Measurements from ENCODE around the gene RABGAP1L.
"Not testable (repeated sequence)": the region's sequence is repeated elsewhere in the genome, so short reads cannot be mapped to it uniquely, and the experiment has no call there.

The RABGAP1L gene

DNA sequence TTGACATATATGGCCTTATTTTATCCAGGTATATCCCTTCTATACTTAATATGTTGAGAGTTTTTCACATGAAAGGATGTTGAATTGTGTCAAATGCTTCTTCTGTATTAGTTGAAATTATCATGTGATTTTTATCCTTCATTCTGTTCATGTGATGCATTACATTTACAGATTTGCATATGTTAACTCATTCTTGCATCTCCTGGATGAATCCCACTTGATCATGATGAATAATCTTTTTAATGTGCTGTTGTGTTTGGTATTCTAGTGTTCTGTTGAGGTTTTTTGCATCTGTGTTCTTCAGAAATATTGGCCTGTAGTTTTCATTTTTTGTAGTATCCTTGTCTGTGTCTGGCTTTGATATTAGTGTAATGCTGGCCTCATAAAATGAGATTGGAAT lies 150.2 kb downstream of the RABGAP1L start:
- DNase-seq: no peak

GRCh38 chr1:174314433-174314832 lies 155.1 kb downstream of the RABGAP1L start:
- DNase-seq: no peak

GRCh38 chr1:174315239-174315638 lies 155.9 kb downstream of the RABGAP1L start:
- no peak for DNase-seq

DNA sequence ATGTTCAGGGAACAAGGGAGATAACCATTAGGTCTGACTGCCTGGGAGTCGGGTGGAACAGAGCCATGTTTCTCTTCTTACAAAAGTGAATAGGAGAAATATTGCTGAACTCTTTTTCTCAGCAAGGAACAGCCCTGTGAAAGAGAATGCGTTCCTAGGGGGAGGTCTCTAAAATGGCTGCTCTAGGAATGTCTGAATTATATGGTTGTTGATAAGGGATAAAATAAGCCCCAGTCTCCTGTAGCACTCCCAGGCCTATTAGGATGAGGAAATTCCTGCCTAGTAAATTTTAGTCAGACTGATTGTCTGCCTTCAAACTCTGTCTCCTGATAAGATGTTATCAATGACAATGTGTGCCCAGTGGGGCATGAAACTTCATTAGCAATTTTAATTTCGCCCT lies 161.6 kb downstream of the RABGAP1L start:
- not testable (repeated sequence) for DNase-seq

- no peak for DNase-seq
Observed at GRCh38 chr1:174322202-174322862, 163.0 kb downstream of the RABGAP1L start.

DNA sequence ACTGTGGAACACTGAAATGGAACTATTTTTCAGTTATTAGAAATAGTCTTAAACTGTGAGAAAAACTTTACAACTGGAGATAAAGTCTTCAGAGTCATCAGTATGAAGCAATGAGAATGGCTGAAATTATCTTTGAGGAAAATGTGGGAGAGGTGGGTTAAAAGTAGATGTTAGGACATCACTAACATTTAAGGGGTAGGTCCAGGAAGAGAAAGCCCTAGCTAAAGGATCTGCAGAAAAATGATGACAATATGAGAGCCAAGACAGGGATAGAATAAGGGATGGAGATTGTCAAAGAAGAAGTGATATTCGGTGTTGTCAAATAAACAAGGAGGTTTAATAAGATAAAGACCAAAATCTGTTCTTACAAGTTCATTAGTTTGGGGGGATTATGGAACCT lies 165.2 kb downstream of the RABGAP1L start:
- no peak for DNase-seq

GRCh38 chr1:174324939-174325338 lies 165.6 kb downstream of the RABGAP1L start:
- no peak for DNase-seq

GRCh38 chr1:174326278-174326677 lies 167.0 kb downstream of the RABGAP1L start:
- no peak for DNase-seq

- DNase-seq: no peak
Observed at GRCh38 chr1:174333437-174333836, 174.1 kb downstream of the RABGAP1L start.

DNA sequence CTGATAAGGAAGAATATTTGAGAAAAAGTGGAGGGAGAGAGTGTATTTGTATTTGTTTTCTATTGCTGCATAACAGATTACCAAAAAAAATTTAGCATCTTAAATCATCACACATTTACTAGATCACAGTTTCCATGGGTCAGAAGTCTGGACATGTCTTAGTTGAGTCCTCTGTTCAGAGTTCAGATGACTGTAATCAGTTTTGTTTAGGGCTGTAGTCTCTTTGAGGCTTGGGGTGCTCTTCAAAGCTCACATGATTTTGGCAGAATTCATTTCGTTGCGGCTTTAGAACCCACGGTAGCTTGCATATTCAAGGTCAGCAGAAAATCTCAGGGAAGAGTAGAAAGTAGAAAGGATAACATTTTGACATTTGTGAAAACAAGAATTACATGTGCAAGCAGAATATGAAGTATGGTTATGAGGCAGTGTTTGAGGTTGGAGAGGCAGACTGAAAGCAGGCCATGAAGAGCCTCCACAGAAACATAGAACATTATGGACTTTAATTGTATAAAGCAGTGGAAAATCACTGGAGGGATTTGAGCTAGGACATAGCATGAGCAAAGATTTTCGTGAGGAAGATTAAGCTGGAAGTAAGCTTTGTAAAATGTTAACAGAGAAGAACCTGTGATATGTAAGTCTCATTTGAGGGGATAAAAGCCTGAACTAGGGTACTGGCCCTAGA lies 177.8 kb downstream of the RABGAP1L start:
- no peak for DNase-seq

DNA sequence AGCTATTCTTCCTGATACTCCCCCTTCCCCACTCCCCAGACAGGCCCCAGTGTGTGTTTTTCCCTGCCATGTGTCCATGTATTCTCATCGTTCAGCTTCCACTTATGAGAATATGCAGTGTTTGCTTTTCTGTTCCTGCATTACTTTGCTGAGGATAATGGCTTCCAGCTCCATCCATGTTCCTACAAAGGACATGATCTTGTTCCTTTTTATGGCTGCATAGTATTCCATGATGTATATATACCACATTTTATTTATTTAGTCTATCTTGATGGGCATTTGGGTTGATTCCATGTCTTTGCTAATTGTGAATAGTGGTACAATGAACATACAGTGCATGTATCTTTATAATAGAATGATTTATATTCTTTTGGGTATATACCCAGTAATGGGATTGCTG lies 181.1 kb downstream of the RABGAP1L start:
- not testable (repeated sequence) for DNase-seq

GRCh38 chr1:174344162-174344561 lies 184.8 kb downstream of the RABGAP1L start:
- no peak for DNase-seq

DNA sequence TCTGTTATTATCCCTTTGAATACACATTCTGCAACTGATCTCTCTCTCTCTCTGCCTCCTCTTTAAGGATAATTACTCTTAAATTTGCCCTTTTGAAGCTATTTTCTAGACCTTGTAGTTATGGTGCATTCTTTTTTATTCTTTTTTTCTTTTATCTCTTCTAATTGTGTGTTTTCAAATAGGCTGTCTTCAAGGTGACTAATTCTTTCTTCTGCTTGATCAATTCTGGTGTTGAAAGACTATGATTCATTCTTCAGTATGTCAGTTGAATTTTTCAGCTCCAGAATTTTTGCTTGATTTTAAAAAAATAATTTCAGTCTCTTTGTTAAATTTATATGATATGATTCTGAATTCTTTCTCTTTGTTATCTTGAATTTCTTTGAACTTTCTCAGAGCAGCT lies 192.8 kb downstream of the RABGAP1L start:
- no peak for DNase-seq

DNA sequence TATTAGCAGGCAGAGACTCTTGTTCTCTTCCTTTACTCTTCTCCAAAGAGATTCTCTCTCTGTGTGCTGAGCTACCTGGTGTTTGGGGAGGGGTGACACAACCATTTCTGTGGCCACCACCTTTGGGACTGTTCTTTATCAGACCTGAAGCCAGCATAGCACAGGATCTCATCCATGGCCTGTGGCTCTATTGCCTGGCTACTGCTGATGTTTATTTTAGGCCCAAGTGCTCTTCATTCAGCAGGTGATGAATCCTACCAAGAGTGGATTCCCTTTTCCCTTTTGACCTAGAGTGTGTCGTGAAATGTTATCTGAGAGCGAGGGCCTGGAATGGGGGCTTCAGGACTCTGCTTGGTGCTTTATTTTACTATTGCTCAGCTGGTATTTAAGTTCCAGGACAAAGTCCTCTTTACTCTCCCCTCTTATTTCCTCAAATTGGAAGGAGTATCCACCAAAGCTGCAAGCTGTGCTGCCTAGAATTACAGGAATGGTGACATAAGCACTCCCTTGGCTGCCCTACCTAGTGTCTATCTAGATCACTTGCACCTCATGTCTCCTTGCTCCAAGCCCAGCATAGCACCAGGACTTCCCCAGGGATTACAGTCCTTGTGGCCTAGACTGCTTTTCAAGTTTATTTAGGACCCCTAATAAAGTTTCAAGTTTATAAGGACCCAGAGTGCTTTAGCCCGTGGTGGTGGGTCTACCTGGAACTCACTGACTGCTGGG lies 193.7 kb downstream of the RABGAP1L start:
- no peak for DNase-seq

- peak; percentile 62 for DNase-seq
Observed at GRCh38 chr1:174358344-174358743, 199.0 kb downstream of the RABGAP1L start.

DNA sequence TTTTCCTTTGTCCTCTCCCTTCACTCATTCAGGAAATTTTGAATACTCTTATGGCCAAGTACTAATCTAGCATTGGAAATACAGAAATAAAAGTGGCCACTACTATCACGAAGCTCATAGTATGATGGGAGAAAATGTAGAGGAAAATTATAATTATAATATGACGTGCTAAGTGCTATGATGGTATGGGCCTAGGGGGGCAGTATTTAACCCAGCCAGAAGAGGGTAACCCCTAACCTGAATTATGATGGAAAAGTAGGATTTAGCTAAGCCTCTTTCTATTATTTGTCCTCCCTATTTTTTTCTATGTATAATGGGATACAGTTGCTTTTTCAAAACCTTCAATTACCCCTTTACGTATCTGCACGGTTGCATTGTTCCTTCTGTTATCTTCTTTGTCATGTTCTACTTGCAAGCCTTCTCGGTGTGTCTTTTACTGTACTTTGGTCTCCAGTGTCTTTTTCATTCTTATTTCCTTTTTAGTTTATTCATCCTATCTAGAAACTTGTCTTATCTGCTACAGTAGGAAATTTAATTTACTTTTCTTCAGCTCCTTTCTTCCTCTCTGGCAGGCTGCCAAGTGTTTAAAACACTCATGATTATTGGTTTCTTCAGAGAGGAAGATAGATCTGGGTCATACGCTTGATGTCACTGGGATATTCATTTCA lies 199.6 kb downstream of the RABGAP1L start:
- peak; percentile 47 for DNase-seq

- no peak for DNase-seq
Observed at GRCh38 chr1:174359454-174359805, 200.1 kb downstream of the RABGAP1L start.

DNA sequence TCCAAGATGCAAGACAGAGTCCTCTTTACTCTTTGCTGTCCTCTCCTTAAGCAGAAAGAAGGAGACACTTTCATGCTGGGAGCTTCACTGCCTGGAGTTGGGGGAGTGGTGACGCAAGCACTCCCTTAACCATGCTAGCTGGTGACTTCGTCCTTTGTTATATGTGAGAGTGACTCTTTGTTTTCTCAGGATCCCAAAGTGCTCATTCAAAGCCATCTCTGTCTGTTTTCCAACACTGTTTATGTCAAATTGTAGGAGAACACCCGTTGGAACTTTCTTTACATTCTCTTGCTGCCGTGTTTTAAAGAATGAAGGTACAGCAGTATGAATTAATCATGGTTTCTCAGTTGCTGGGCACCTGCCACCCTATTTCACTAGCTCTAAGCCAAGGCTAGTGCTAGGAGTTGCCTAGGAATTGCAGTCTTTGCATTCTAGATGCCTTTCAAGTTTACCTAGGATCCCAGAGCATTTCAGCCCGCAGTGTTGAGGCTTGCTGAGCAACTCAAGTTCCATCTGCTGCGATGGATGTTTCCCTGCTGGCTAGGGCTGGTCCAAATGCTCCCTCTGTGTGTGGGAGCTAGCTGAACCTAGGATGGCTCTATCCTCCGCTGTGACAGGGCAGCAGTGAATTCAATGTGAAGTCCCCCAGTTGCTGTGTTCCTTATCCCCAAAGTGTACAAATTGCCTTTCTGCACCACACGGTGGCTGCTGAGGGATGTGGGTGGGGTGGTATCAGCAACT lies 205.8 kb downstream of the RABGAP1L start:
- no peak for DNase-seq

DNA sequence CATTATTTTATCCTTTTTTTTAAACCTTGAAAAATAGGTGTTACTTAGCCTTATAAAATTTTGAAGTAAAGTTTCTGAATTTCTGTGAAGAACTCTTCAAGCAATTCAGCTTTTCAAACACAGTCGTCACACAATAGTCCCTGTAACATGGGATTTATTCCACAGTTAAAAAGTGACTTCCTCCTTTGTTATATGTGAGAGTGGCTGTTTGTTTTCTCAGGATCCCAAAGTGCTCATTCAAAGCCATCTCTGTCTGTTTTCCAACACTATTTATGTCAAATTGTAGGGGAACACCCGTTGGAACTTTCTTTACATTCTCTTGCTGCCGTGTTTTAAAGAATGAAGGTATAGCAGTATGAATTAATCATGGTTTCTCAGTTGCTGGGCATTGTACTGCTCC lies 207.6 kb downstream of the RABGAP1L start:
- DNase-seq: no peak

DNA sequence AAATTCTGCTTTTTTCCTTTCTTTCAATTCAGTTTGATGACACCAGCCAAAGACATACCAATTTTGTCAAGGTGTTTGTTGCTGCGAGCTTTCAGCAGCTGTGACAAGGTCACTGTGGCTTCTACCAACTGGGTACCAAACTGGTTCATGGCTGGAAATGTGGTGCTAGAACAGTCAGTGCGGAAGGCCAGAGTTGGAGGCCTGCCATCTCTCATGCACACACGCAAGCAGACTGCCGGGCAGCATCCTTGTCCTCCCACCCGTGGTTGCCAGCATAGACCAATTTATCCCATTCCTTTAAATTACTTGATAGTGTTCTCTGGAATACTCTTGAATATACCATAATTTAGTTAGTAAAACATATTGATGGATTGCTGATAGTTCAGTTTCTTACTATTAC lies 208.6 kb downstream of the RABGAP1L start:
- DNase-seq: no peak

- no peak for DNase-seq
Observed at GRCh38 chr1:174376030-174376429, 216.7 kb downstream of the RABGAP1L start.

DNA sequence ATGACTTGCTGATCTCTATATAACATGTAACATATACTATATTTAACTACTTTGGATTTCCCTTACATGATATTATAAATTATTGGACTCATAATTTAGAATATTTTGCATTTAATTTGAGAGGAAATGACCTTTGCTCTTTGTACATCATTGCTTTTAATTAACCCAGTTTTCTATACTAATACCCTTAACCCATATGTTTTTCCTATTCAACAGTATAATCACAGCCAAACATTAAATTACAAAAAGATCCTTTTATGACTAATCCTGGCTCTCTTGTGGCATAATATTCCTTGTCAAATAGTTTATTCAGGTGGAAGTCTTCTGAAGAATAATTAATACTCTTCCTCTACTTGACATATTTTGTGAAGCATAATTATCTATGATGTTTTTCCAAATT lies 232.4 kb downstream of the RABGAP1L start:
- no peak for DNase-seq

- peak; percentile 59 for DNase-seq
Observed at GRCh38 chr1:174393885-174394284, 234.6 kb downstream of the RABGAP1L start.

Measured in hematopoietic multipotent progenitor cell treated with erythropoietin and hydrocortisone succinate and interleukin-3 and kit ligand, for 8 days (in vitro differentiated cells).